ENCODE data around the gene SCRN1.

DNA sequence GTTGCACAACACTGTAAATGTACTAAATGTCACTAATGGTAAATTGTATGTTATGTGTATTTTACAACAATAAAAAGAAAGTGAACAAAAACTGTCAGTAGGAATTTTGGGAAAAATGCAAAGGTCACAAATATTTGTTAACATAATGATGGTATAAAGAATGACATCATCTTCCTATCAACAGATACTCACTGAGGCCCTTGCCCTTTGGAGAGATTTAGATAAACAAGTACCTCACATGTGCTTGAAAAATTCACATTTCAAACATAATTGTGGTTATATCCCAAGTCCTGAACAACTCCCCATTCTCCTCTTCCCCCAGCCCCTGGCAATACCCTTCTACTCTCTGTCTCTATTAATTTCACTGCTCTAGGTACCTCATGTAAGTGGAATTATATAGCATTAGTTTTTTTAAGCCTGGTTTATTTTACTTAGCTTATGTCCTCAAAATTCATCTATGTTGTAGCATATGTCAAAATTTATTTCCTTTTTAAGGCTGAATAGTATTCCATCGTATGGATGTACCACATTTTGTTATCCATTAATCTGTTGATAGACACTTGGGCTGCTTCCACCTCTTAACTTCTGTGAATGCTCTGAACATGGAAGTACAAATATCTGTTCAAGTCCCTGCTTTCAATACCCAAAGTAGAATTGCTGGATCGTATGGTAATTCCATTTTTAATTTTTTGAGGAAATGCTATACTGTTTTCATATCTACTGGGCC is 92.8 kb downstream of the SCRN1 start:
- TF ChIP-seq NFIC (IDR thresholded peaks at IDR 0.05) (no peak), YY1 (IDR thresholded peaks at IDR 0.05; ENCODE audit: low read depth) (no peak), RAD21 (IDR thresholded peaks at IDR 0.05; ENCODE audit: low read depth) (no peak), CEBPB (IDR thresholded peaks at IDR 0.05) (no peak)
- TF ChIP-seq, protein P1, sequence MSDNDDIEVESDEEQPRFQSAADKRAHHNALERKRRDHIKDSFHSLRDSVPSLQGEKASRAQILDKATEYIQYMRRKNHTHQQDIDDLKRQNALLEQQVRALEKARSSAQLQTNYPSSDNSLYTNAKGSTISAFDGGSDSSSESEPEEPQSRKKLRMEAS (IDR thresholded peaks at IDR 0.05) = no peak

Data from Ishikawa (cell line).